Right cardiac atrium (tissue), 5 donors: ENCODE results near the gene CAPN8. TPM values are rescaled to one million over a fixed set of nuclear protein-coding genes. Genes with fewer than 3 reads are reported as not detected.
A peak's percentile ranks its signal among the peaks of the same experiment; 100 is the strongest.

Experiments
- ATAC-seq, 2 donors: fragments of 200-7000 bp; cut with Tn5 transposase; one replicate each; pipeline versions ENCODE4 v1.8.0 to v1.9.1; 2020; ENCODE audit warnings: moderate library complexity in 2 of 2, mild to moderate bottlenecking in 1 of 2
- DNase-seq, 3 donors: peaks; one replicate each; pipeline ENCODE4 v3.0.0-alpha.2; 2020
- H3K27ac ChIP-seq: one replicate; pipeline ENCODE4 v1.5.1; 2013; ENCODE audit warnings: mild to moderate bottlenecking, low read length, control low read depth, moderate library complexity
- H3K27me3 ChIP-seq: one replicate; pipeline ENCODE4 v1.6.1; 2013; ENCODE audit not compliant: control insufficient read depth, insufficient read depth
- H3K4me1 ChIP-seq: one replicate; pipeline ENCODE4 v1.6.1; 2013; ENCODE audit warnings: low read length; ENCODE audit not compliant: control insufficient read depth, insufficient read depth
- H3K4me3 ChIP-seq: one replicate; pipeline ENCODE4 v1.5.1; 2013; ENCODE audit warnings: low read length, control low read depth
- H3K9me3 ChIP-seq: one replicate; pipeline ENCODE4 v1.6.1; 2013; ENCODE audit warnings: low read length; ENCODE audit not compliant: control insufficient read depth
- WGBS: extraction: QIAGEN DNeasy Blood & Tissue Kit; methylation state at CpG from one replicate; pipeline ENCODE4 v1.1.7; 2013; 5-methylcytosine and 5-hydroxymethylcytosine counted together
- intact Hi-C, 4 donors: fragments of 100-400 bp; cut with DNase I; formaldehyde crosslinking; loops; one replicate each; pipeline versions ENCODE4 v1.11.0 to v1.14.0; 2022 to 2023
- polyA plus RNA-seq: library from polyadenylated mRNA; stranded (reverse); fragments of 200-250 nt; gene quantifications from one replicate; pipeline ENCODE4 v1.2.3, GENCODE V29; 2013
- total RNA-seq, 4 donors: library from RNA; stranded (reverse); fragmentation: NEBNext Ultra II Directional; extraction: Animal tissue kit (Norgen Biotek cat#: 25700); gene quantifications; one replicate each; pipeline ENCODE4 v1.2.1, GENCODE V29; 2021
- donor health status: healthy with polysubstance abuse.
- donor health status: DM: no; HTN: yes; CAD: no.
- donor health status: DM: no; HTN: no; CAD: no.
- donor health status: DM: no; HTN: yes; CAD: no; lungs with severe emphysema.
- donor health status: DM: yes; HTN: yes; CAD: no.

Gene CAPN8
- total and polyA plus RNA-seq, 5 donors = 0.23 TPM; not detected in 4

DNA sequence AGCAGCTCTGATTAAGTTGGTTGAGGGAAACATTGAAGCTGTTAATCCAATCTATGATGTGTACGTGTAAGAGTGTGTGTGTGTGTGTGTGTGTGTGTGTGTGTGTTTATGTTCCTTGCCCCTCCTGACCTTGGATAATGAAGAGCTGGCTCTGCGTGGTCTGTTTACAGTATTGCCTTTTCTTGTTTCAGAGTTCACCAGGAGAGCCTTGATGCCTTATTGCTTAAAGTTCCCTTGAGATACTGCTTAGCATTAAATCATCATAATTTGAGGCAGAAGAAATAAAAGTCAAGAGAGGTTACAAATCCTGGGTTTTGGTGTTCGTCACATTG lies 36.4 kb downstream of the CAPN8 start:
- Histone ChIP-seq H3K9me3 (peaks cover 2% of the 10 kb centered on the region), H3K4me1 (no peaks in the 10 kb centered on the region), H3K4me3 (no peak overlapping the region), H3K27ac (no peak overlapping the region), H3K27me3 (no peaks in the 10 kb centered on the region)
- intact Hi-C loops = no loop called here
- WGBS = 59% methylated on average over 3 of the region's 3 CpGs
- no peak for DNase-seq
- ATAC-seq = no peak

DNA sequence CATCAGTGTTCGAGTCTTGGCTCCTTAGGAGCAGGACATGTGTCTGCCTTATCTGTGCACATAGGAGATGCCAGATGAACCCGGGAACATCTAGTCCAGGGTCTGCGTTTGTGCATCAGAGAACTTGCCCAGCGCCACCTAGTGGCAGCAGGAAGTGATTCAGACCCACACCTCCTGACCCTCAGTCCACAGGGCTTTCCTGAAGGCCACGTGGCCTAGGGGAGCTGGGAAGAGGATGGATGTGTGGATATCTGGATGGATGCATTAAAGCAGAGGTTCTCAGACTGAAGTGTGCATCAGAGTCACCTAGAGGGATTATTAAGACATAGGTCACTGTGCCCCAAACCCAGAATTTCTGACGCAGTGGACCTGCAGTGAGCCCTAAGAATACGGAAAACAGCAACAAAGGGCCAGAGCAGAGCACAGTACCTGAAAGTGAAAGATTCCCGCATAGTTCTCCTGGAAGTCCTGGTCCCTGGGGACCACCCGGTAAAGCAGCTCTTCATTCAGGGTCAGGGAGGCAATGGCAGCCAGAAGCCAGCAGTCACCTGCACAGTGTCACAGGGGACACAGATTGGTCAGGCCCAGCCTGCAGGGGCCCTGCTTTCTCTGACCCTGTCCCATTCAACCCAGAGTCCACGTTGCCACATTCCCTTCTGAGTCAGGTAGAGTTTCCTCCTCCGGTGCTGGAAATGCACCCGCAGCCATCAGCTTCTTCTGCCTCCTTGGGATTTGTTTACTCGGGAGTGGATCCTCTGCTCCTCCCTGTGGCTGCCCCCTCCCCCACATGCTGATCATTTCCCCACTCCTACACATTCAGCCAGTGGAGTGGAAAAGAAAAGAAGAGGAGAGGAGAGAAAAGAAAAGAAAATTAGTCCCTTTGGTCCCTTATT lies 37.0 kb downstream of the CAPN8 start:
- H3K9me3 ChIP-seq = no peaks in the 10 kb centered on the region
- no peak overlapping the region for H3K4me3 ChIP-seq
- H3K4me1 ChIP-seq = no peaks in the 10 kb centered on the region
- intact Hi-C loops = no loop called here
- no peaks in the 10 kb centered on the region for H3K27me3 ChIP-seq
- WGBS = 54% methylated on average over 13 of the region's 13 CpGs
- ATAC-seq (peak; percentile 77 to 78), DNase-seq (peak; percentile 47 to 78 (median 74))
- no peak overlapping the region for H3K27ac ChIP-seq

DNA sequence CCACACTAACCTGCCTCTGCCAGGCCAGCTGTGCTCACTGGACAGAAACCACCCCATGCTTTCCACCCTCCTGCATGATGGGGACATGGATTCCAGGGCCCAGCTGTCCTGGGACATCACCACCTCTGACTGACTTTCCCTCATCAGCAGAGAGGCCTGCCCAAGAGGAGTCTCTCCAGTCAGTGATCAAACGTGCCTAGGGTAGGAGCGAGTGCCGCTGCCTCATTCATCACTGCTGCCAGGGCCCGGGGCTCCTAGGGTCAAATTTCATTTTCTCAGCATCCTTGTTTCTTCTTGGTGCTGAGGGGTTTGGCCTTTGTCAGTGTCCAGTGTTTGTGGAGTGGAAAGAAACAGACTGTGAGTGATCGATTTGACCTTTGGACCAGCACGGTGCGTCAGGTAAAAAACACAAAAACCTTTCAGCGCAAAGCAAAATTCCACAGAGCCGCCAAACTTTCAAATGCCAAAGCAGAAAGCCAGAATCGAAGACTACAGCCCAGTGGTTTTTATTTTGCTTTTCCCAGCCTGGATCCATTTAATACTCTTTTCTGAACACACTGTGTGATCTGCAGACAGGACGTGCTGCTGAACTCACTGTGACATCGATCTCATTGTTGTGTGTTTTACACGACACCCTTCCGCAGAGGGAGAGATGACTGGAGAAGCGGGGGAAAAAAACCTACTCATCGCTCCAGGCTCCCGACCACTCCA lies 43.2 kb downstream of the CAPN8 start:
- ATAC-seq (no peak), DNase-seq (no peak)
- no peak overlapping the region for H3K4me3 ChIP-seq
- H3K9me3 ChIP-seq = no peaks in the 10 kb centered on the region
- intact Hi-C loops = no loop called here
- WGBS = 72% methylated on average over 17 of the region's 17 CpGs
- H3K27me3 ChIP-seq = no peaks in the 10 kb centered on the region
- H3K27ac ChIP-seq = no peak overlapping the region
- no peaks in the 10 kb centered on the region for H3K4me1 ChIP-seq

DNA sequence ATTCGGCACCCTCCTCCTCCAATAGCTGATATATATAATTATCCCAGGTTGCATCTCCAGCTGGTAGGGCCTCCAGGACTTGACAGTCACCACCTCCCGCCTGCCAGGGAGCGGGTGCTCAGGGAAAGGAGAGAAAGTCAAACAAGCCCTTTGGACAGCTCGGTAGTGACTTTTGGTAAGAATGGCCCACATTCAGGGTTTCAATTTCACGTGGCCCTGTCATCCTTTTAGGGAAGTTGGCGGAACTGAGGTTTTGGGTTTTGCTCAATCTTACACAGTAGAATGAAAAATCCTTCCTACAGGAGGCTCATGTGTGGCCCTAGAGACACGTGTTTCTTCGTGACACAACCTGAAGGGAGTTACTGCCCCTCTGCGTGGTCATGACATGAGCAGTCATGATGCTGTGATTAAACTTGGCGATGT lies 44.2 kb downstream of the CAPN8 start:
- ATAC-seq (peak in 1 of 2 donors; percentile 17), DNase-seq (no peak)
- no peak overlapping the region for H3K27ac ChIP-seq
- H3K9me3 ChIP-seq = no peaks in the 10 kb centered on the region
- no peaks in the 10 kb centered on the region for H3K4me1 ChIP-seq
- 85% methylated on average over 10 of the region's 10 CpGs for WGBS
- H3K4me3 ChIP-seq = no peak overlapping the region
- H3K27me3 ChIP-seq = no peaks in the 10 kb centered on the region
- intact Hi-C loops = no loop called here

DNA sequence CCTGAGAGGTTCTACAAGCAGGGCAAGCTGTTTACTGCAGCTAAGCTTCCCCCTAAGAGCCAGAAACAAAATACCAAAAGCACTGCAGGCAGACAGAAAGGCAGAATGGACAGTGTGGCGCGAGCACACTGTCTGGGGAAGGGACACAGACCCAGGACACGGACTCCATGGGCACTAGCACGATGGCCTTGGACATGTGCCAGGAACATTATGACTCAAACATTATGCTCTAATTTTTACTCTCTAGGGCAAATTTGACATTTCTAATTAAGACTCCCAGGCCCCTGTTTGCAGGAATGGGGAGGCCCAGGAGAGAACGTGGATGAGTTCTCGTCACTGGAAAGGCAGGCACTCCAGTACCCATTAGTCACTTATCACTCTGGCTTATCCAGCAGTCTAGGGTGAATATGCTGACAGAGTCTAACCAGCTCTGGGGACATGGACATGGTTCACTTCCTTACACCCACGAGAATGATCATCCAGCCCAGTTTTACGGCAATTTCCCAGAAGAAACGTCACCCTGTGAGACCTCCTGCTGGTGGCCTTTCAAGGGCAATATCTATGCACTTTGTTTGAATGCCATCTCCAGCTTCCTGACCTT lies 45.1 kb downstream of the CAPN8 start:
- Histone ChIP-seq H3K27me3 (no peaks in the 10 kb centered on the region), H3K4me1 (no peaks in the 10 kb centered on the region), H3K27ac (no peak overlapping the region), H3K9me3 (no peaks in the 10 kb centered on the region), H3K4me3 (no peak overlapping the region)
- 59% methylated on average over 9 of the region's 9 CpGs for WGBS
- ATAC-seq (peak; percentile 54 to 64), DNase-seq (no peak)
- intact Hi-C loops = no loop called here

DNA sequence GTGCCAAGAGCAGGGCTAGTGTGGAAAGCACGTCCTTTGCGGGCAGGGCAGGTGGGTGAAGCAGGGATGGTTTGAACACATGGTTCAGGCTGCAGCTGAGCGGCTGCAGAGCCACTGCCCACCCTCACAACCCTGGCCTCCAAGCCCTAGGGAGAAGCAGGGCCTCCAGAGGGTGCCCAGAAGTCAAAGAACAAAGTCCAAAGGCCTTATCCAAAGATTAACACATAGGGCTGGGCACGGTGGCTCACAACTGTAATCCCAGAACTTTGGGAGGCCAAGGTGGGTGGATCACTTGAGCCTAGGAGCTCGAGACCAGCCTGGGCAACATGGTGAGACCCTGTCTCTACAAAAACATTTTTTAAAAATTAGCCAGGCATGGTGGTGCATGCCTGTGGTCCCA lies 46.8 kb downstream of the CAPN8 start:
- H3K27ac ChIP-seq = no peak overlapping the region
- no peaks in the 10 kb centered on the region for H3K9me3 ChIP-seq
- DNase-seq (peak in 1 of 3 donors; percentile 42), ATAC-seq (no peak)
- no peak overlapping the region for H3K4me3 ChIP-seq
- WGBS = 87% methylated on average over 5 of the region's 5 CpGs
- intact Hi-C loops = no loop called here
- no peaks in the 10 kb centered on the region for H3K4me1 ChIP-seq
- no peaks in the 10 kb centered on the region for H3K27me3 ChIP-seq

DNA sequence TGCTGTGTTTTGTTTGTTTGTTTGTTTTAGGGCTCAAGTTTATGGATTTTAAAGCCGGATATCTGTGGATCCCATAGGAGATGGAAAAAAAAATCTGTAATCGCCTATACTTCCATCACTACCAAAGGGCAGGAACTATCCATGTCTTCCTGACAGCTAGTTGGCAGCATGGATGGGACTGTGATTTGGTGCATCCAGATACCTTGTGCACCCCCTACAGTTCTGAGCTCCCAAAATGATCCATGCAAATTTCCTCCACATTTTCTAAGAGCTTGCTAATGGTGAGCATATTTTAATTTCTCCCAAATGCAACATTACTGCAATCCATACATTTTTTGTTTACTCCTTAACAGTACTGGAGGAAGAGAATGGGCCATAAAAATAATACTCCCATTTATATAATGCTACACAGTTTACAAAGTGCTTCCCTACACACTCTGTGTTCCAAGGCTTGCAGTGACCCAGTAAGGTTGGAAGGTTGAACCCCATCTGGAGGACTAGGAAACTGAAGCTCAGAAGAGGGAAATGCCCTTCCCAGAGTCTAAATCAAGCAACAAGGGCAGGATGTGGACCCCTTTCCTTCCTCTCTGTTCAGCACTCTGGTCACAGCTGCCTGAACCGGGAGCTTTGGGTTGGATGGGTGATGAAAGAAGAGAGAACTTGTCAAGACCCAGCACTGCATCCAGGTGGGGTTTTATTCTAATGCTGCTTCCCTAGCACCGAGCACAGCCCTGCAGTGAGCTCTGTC lies 48.0 kb downstream of the CAPN8 start:
- Histone ChIP-seq H3K27me3 (no peaks in the 10 kb centered on the region), H3K27ac (no peak overlapping the region), H3K9me3 (no peaks in the 10 kb centered on the region), H3K4me1 (no peaks in the 10 kb centered on the region), H3K4me3 (no peak overlapping the region)
- intact Hi-C loops = no loop called here
- WGBS = 51% methylated on average over 4 of the region's 4 CpGs
- DNase-seq (no peak), ATAC-seq (no peak)

DNA sequence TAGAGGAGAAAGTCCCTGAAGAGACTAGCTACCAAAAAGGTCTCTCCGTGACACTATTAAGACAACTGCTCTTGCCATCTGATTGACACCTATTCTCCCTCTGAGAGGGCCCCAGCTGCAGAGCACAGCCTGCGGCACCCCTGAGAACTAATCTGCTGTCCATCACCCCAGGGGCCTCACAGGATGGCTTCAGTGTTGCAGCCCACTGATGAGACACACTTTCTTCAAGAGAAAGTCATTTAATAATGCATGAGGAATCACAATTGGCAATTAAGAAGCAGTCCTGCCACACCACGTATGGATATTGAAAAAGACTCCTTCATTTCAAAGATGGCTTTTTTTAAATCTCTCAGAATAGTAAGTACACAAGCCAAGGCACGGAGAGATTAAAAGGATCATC lies 48.9 kb downstream of the CAPN8 start:
- DNase-seq = no peak
- intact Hi-C loops = no loop called here
- no peaks in the 10 kb centered on the region for H3K27me3 ChIP-seq
- no peaks in the 10 kb centered on the region for H3K4me1 ChIP-seq
- WGBS = 88% methylated on average over 4 of the region's 4 CpGs
- H3K27ac ChIP-seq = no peak overlapping the region
- H3K4me3 ChIP-seq = no peak overlapping the region
- H3K9me3 ChIP-seq = no peaks in the 10 kb centered on the region
- ATAC-seq = no peak

DNA sequence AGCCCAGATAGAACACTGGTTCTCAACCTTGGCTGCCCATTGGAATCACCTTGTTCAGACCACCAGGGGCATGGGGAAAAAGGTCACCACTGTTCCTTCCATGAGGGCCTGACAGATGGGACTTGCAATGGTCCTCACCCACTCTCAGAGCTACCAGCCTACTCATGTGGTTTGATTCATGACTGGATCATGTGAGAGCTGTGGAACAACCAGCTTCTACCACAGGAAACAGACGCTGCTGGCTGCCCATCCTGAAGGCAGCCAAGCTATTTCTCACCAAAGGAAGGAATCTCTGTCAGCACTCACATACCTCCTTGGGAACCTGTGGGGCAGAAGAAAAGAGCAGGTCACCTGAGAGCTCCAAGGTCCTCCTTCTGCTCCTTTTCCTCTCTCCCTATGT lies 53.6 kb downstream of the CAPN8 start:
- WGBS = 34% methylated on average over 1 of the region's 1 CpG

DNA sequence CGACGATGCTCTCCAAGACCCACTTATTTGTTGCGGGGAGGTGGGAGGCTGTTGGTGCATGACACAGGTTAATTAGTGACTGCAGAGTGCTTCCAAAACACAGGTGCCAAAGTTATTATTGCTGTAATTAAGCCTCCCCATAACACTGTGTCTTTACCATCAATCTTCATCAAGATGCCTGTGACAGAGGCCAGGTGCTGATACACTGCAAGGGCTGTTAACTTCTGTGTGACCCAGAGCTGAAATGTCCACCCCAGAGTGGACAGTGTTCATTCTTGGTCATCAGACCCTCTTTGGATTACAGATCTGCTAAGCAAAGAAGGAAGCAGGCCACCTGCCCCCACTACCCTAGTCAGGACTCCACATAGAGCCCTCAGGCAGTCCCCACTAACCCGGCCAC lies 55.5 kb downstream of the CAPN8 start:
- H3K4me1 ChIP-seq = no peaks in the 10 kb centered on the region
- ATAC-seq (no peak), DNase-seq (no peak)
- H3K4me3 ChIP-seq = no peak overlapping the region
- intact Hi-C loops = no loop called here
- 96% methylated on average over 4 of the region's 4 CpGs for WGBS
- H3K27me3 ChIP-seq = no peaks in the 10 kb centered on the region
- no peaks in the 10 kb centered on the region for H3K9me3 ChIP-seq
- H3K27ac ChIP-seq = no peak overlapping the region

More for the DNA sequence above, 53.6 kb downstream of the CAPN8 start:
- H3K9me3 ChIP-seq = no peaks in the 10 kb centered on the region
- ATAC-seq (no peak), DNase-seq (no peak)
- H3K27me3 ChIP-seq = no peaks in the 10 kb centered on the region
- intact Hi-C loops = no loop called here
- H3K4me3 ChIP-seq = no peak overlapping the region
- no peak overlapping the region for H3K27ac ChIP-seq
- H3K4me1 ChIP-seq = no peaks in the 10 kb centered on the region

DNA sequence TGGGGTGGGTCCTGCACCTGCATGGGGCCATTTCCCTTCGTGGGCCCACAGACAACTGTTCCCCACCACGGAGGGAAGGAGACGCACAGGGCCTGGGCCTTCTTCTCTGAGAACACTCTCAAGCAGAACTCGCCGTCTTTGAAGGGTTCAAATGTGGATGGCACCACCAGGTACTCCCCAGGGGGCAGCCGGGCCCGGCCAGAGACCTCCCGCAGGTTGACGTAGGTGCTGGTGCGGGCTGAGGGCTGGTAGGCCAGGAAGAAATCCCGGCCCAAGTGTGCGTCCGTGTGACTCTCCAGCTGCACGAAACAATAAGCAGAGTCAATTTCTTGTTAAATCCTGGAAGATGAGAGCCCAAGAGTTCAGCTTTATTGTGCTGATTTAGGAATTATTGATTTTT lies 56.4 kb downstream of the CAPN8 start:
- no peak overlapping the region for H3K27ac ChIP-seq
- DNase-seq (no peak), ATAC-seq (no peak)
- H3K4me1 ChIP-seq = no peaks in the 10 kb centered on the region
- no peak overlapping the region for H3K4me3 ChIP-seq
- intact Hi-C loops = no loop called here
- WGBS = 94% methylated on average over 14 of the region's 14 CpGs
- H3K27me3 ChIP-seq = no peaks in the 10 kb centered on the region
- no peaks in the 10 kb centered on the region for H3K9me3 ChIP-seq
